Right renal pelvis (tissue), 4 donors: Measurements from ENCODE around the gene HOXC10. TPM values are rescaled to one million over a fixed set of nuclear protein-coding genes. Genes with fewer than 3 reads are reported as not detected.

Experiments
- DNase-seq, 4 donors: peaks; one replicate each; pipeline ENCODE4 v3.0.0-alpha.2; 2013; ENCODE audit warnings: low read depth in 4 of 4, low spot score in 3 of 4, missing footprints in 1 of 4
- polyA plus RNA-seq, 4 donors: library from polyadenylated mRNA; unstranded; fragments of 120-200 nt; gene quantifications; one replicate each; pipeline ENCODE4 v1.2.1, GENCODE V29; 2013; ENCODE audit not compliant: insufficient read length in 4 of 4

HOXC10 gene
- polyA plus RNA-seq, 4 donors = 59.2 to 69.0 (median 63.7) TPM

DNA sequence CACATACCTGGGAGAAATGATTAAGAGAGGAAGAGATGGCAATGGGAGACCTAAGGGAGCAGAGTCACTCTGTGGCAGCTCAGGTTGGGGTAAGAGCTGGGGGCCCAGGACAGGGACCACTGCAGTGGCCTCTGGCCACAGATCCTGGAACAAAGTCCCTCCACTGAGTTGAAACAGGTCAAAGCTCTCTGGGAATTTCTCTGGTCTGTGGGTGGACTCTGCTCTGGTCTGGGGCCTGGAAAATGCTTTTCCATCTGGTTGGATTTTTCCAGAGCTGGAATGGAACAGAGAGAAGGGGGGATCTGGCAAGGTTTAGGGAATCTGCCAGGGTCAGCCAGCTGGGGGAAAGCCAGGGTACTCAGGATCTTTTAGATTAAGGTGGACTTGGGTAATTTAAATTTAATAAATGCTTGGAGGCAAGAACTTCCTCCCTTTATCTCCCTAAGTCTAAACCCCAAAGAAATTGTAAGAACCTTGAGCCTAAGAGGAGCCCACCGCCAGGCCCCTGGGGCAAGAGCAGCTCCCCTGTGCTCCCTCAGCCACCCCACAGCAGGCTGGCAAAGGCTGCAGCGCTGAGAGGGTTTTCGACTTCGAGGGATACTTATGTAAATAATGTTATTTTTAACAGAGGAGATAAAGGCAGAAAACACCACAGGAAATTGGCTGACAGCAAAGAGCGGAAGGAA, 3.7 kb downstream of the HOXC10 start:
- no peak for DNase-seq

GRCh38 chr12:53989227-53990113, 4.5 kb downstream of the HOXC10 start:
- no peak for DNase-seq

GRCh38 chr12:53990311-53991076, 5.5 kb downstream of the HOXC10 start:
- DNase-seq = no peak

DNA sequence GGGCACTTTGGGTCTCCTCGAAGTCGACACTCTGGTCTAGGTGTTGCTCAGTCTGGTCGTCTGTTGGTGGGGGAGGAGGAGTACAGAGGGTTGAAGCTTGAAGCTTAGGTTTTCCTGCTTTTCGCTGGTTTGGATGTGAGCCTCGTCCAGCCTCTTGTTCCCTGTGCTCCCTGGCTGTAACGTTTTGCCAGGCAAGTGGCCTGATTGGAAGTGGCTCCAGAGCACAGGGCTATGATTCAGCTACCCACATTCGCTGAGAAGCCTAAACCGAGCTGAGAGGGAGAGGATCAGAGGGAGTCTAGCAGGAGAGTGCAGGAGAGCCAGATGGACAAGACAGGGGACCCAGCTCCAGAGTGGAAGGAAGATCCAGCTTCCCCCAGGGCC, 6.1 kb downstream of the HOXC10 start:
- DNase-seq = no peak

- DNase-seq = no peak
Measured at GRCh38 chr12:53992377-53992889, 7.5 kb downstream of the HOXC10 start.

DNA sequence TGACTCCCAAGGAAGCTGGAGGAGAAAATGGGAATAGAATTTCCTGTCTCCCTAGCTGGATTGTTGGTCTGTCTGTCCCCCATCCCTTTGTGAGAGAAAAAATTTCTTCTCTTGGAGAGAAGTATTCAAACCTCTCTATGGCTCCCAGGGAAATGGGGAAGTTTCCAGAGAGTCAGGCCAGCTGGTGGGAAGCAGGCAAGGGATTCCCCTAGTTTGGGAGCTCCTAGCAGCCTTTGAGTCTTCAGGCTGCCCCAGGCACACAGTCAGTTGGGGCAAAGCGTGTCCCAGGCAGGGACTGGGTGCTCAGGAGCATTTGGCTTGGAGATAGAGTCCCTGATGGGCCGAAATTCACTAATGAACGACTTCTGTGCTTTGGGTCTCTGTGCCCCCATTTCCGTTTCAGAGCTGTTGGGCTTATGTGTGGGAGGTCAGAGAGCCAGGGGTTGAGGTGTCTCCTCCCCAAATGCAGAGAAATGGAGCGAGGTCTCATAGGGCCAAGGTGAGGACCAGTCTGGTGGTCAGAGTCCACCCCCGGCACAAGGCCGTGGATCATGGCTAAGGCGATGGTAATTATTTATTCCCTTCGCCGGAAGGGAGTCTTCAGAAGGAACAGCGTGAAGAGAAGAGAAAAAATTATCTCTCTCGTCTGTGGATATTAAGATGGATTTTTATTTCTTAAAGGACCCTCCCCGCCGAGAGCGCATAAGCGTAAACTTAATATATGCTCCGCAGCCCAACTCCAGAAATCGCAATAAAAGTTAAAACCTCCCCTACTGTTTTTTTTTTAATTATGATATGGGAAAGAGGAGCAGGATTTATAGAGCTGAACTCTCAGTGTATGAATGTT, 8.4 kb downstream of the HOXC10 start:
- DNase-seq = no peak

DNA sequence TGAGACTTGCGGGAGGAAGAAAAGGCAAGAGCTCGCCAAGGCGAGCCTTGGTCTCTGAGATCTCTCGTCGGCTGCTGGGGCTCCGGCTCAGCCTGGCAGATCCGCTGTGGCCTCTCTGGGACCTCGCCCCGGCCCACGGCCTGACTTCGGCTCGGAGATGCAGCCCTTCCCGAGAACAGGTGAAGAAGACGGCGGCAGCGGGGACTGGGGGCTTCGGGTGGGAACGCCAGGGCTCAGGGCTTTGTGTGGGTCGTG, 9.0 kb downstream of the HOXC10 start:
- DNase-seq = no peak

- no peak for DNase-seq
Measured at GRCh38 chr12:53994264-53995001, 9.5 kb downstream of the HOXC10 start.

DNA sequence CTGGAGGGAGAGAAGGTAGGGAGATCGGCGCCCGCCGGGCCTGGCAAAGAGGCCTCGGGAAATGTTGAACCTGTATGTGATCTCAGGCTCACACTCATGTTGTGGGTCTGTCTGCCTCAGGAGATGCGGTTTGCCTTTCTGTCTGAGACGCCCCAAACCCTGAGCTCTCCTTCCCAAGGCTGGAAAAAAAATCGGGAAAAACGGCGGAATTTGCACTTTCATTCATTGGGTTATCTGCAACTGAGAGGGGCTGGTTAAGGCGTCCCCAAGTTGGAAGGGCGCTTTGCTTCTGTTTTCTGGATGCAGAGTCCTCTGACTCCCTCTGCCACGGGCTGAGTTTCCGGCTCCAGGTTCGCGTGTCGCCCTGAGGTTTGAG, 10.0 kb downstream of the HOXC10 start:
- DNase-seq = no peak

DNA sequence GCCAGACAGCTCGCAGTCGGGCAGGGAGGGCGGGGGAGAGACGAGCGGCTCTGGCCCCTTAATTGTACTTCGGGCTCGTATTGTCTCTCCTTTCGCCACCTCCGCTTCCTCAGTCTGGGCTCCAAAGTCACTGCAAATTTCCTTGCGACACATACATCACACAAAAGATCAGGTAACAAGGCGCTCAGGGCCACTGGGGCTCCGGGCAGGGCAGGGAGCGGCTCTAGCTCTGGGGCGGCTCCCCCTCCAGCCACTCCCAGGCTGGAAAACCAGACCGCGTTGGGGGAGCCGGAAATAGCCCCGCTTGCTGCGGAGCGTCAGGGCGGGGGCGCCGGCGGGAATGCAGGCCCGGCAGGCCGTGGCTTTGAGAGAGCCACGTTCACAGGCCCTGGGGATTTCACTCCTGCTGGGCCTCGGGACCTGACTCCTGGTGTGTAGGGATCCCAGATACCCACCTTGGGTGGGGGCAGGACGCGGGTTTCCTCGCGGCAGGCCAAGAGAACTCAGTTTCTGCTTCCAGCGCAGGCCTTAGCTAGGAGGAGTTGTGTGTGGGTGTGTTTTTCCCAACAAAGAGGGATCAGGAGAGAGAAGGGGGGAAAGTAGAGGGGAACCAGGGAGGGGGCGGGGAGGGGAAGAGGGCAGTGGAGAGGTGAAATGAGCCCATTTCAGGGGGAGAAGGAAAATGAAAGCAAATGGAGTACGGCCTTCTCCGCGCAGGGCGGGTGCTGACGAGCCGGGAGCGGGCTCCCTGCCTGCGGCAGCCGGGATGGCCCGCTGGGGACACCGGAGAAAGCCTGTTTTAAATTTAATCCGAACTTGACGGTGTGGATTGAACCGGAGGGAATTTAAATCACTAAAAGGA, 10.7 kb downstream of the HOXC10 start:
- no peak for DNase-seq

DNA sequence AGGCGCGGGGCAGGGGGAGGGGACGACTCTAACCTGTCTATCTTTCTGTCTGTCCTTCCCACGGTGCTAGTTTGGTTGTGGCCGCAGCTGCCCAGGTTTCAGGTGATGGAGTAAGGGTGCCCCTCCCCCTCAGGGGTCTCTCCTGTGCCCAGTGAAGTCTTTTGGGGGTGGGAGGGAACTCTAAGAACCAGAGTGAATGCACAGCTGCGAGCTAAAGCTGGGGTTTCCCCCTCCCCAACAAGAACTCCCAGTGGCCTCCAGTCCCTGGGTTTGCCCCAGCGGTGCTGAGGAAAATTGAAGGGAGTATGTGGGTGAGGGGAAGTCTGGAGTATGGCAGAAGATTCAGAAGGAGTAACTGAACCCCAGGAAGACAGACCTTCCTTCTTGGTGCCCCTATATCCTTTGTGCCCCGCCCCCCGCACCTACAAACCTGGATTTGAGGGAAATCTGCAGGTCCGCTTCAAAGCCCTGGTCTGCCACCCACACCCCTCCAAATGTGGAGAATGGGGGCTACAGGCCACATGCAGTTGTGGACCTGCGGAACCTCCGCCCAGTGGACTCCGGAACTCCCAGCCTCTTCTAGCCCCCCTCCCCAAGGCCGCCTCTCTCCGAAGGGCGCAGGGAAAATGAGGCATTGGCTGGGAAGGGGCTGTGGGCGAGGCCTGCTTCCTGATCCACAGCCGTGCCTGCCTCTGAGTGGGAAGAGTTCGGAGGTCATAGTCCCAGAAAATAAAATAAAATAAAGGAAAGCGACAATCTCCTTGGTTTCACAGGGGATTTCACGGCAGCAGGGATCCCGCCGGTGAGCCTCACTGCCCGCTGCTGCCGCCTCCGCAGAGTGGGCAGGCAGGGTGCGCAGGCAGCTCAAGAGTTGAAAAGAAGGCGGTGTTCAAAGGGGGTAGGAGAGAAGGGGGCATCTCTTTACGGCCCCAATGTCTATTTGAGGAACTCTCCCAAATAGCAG, 11.6 kb downstream of the HOXC10 start:
- no peak for DNase-seq

DNA sequence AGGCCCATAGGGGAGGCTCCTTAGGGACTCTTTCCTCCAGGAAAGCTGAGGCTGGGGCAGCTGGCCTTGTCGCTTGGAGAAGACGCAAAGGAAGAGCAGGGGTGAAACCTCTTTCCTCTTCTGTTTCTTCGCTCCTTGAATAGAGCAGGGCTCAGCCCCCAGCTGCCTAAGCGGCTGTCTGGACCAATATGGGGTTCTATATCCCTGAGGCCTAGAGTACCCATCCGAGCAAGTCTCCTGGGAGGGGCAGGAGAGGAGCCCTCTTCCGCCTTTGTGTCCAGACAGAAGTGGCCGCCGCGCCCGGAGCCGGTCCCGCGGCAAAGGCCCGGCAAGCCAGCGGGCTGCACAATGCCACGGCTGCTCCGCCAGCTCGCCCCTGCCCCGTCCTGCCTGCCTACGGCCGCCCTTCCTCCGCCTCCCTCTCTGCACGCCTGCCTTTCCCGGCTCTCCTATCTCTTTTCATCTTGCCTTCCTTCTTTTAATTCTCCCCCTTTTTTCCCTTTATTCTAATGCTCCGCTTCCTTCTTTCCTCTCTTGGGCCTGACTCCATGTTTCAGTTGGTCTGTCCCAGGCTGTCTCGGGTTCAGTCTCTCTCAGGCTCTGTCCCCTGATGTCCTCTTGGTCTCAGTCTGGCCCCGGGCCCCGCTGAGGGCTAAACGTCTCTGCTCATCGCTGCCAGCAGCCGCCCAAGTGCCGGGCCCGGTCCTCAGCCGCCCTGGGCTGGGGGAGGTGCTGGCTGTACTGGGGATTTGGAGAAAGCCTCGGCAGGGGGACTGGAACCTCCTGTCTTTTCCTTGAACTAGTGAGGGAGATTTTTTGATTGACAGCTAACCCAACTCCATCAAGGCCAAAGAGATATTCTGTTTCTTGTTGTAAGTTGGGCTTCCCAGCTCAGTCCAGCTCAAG, 12.5 kb downstream of the HOXC10 start:
- DNase-seq = no peak

DNA sequence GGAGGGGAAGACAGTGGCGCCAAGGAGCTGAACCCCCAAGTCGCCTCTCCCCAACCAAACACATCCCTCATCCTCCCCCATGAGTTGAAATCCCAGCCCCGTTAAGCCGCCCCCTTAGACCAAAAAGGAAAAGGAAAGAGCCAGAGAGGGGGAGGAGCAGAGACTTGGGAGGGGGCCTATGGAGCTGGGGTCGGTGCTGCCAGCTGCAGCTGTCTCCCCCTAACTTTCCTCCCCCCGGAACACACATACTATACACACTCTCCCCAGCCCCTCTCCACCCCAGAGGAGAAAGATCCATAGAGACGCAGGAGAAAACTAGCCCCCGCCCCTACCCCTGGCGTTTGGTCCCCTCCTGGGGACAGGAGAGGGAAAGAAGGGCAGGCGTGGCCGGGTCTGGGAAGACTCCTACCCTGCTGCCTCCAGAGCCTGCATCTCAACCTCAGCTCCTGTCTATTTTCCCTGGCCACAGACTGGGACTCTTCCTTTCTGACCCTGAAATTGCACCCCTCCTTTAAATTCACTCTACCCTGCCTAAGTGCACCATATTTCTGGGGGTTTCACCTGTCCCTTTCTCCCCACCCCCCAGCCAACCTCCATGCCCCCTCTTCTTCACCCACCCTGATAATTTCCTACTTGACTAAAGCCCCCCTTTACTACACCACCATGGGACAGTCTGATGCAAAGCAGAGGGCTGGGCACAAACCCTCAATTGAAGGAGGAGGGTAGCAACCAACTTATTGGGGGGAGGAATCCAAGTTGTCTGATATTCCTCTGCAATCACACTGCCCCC, 13.4 kb downstream of the HOXC10 start:
- no peak for DNase-seq

- no peak for DNase-seq
Measured at GRCh38 chr12:53998900-53999236, 13.9 kb downstream of the HOXC10 start.

DNA sequence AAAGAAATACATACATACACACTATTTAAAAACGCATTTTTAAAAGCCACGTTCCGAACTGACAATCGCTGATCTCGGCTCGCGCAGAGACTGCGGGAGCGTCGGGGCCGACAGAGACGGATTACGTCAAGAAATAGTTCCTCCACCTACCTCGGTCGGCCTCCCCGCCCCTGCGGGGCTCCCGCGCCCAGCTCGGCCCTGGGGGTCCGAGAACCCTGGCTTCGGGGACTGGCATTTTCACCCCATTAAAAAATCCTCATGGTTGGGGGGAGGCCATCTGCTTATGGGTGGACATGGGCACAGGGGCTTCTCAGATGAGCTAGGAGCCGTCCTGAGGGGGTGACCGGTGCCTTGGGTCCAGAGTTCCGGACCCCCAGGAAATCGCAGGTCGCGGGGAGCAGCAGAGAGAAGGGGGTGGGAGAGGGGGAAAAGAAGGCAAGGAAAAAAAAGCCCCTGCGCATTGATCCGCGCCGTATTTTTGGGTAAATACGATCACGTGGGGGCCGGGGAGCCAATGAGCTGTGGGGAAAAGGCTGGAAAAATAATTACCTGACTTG, 14.7 kb downstream of the HOXC10 start:
- no peak for DNase-seq
